Kidney (tissue), 14 donors: ENCODE data around the gene RHAG. TPM values are rescaled to one million over a fixed set of nuclear protein-coding genes. Genes with fewer than 3 reads are reported as not detected.
"Not testable (repeated sequence)": the region's sequence is repeated elsewhere in the genome, so short reads cannot be mapped to it uniquely, and the experiment has no call there.

Experiments
- DNase-seq, 5 donors: peaks; one replicate each; pipeline ENCODE4 v3.0.0-alpha.2; 2013 to 2020
- FAIRE-seq: peaks from 2 replicates; lab custom pipeline; 2012; peaks lifted over from hg19 to GRCh38; lab: Jason Lieb, UNC
- H3K27ac ChIP-seq, 2 donors: one replicate each; pipeline ENCODE4 v1.7.0; 2013; ENCODE audit warnings: low read depth in 2 of 2, low read length in 2 of 2, inconsistent platforms in 1 of 2
- H3K27me3 ChIP-seq: one replicate; pipeline ENCODE4 v1.7.1; 2013; ENCODE audit warnings: low read length, inconsistent platforms; ENCODE audit not compliant: control insufficient read depth, insufficient read depth
- H3K36me3 ChIP-seq, 3 donors: one replicate each; pipeline versions ENCODE4 v1.7.0 to v1.7.1; 2013; ENCODE audit warnings: low read length in 3 of 3, control low read depth in 1 of 3, inconsistent platforms in 1 of 3; ENCODE audit not compliant: insufficient read depth in 3 of 3, control insufficient read depth in 2 of 3
- H3K4me1 ChIP-seq, 3 donors: one replicate each; pipeline versions ENCODE4 v1.7.0 to v1.7.1; 2013; ENCODE audit warnings: low read length in 3 of 3, inconsistent platforms in 1 of 3, low read depth in 1 of 3; ENCODE audit not compliant: control insufficient read depth in 2 of 3, insufficient read depth in 2 of 3
- H3K4me3 ChIP-seq, 3 donors: one replicate each; pipeline versions ENCODE4 v1.7.0 to v1.8.1; 2013; ENCODE audit warnings: low read length in 3 of 3, control low read depth in 1 of 3, inconsistent platforms in 1 of 3
- H3K9ac ChIP-seq, 3 donors: one replicate each; pipeline versions ENCODE4 v1.7.0 to v1.7.1; 2013; ENCODE audit warnings: low read length in 3 of 3, control low read depth in 1 of 3, inconsistent platforms in 1 of 3
- H3K9me3 ChIP-seq, 3 donors: one replicate each; pipeline versions ENCODE4 v1.7.0 to v1.7.1; 2013; ENCODE audit warnings: low read length in 3 of 3, control low read depth in 1 of 3, inconsistent platforms in 1 of 3; ENCODE audit not compliant: control insufficient read depth in 2 of 3, insufficient read depth in 1 of 3
- CTCF ChIP-seq: IDR thresholded peaks from 3 replicates; pipeline ENCODE4 v1.5.1; 2012; ENCODE audit warnings: mild to moderate bottlenecking, moderate library complexity, borderline replicate concordance; ENCODE audit not compliant: insufficient read depth; ENCODE audit errors: extremely low read depth
- intact Hi-C: fragments of 100-400 bp; cut with DNase I; formaldehyde crosslinking; loops from one replicate; pipeline ENCODE4 v1.11.1; 2022
- polyA plus RNA-seq: library from polyadenylated mRNA; stranded (reverse); fragments of 350-450 nt; fragmentation: Illumina TruSeq; extraction: RNeasy Lipid Tissue Mini Kit (QIAGEN cat#74804); gene quantifications from one replicate; pipeline ENCODE4 v1.2.3, GENCODE V29; 2014; ENCODE audit warnings: low read depth, low replicate concordance; ENCODE audit not compliant: insufficient read depth
- total RNA-seq: library from RNA; stranded (reverse); fragmentation: NEBNext Ultra II Directional; extraction: Animal tissue kit (Norgen Biotek cat#: 25700); gene quantifications from one replicate; pipeline ENCODE4 v1.2.1, GENCODE V29; 2021
- donor health status: control.
- donor health status: control.
- donor health status: control.
- donor health status: control.
- donor health status: control.
- donor health status: DM: yes; HTN: yes; CAD: no.
- donor health status: Normal renal cell carcinoma (clear cell type).

Gene RHAG
- total and polyA plus RNA-seq, 2 donors from 2014 or later, result not detected

- Histone ChIP-seq H3K4me1 (no peaks in the 10 kb centered on the region), H3K4me3 (no peak overlapping the region), H3K36me3 (no peaks in the 10 kb centered on the region), H3K27me3 (no peaks in the 10 kb centered on the region), H3K9me3 (no peaks in the 10 kb centered on the region), H3K9ac (no peak overlapping the region), H3K27ac (no peak overlapping the region)
- FAIRE-seq (no peak), DNase-seq (peak in 2 of 5 donors; percentile 8 to 15)
- no peak for TF ChIP-seq CTCF
- intact Hi-C loops, result no loop called here
Measured at GRCh38 chr6:49668083-49668511, 31.5 kb upstream of the RHAG start.

GRCh38 chr6:49666930-49667757 is 30.5 kb upstream of the RHAG start:
- intact Hi-C loops, result no loop called here
- DNase-seq (no peak), FAIRE-seq (no peak)
- no peaks in the 10 kb centered on the region for H3K36me3 ChIP-seq
- H3K9me3 ChIP-seq, result no peaks in the 10 kb centered on the region
- H3K27ac ChIP-seq, result no peak overlapping the region
- TF ChIP-seq CTCF, result no peak
- no peaks in the 10 kb centered on the region for H3K4me1 ChIP-seq
- no peak overlapping the region for H3K9ac ChIP-seq
- H3K4me3 ChIP-seq, result no peak overlapping the region
- no peaks in the 10 kb centered on the region for H3K27me3 ChIP-seq

GRCh38 chr6:49666480-49666879 is 29.8 kb upstream of the RHAG start:
- Histone ChIP-seq H3K4me1 (no peaks in the 10 kb centered on the region), H3K9me3 (no peaks in the 10 kb centered on the region), H3K36me3 (no peaks in the 10 kb centered on the region), H3K27me3 (no peaks in the 10 kb centered on the region), H3K27ac (no peak overlapping the region), H3K4me3 (no peak overlapping the region), H3K9ac (no peak overlapping the region)
- intact Hi-C loops, result no loop called here
- TF ChIP-seq CTCF, result no peak
- no peak for FAIRE-seq
- DNase-seq, result no peak

- H3K9me3 ChIP-seq, result no peaks in the 10 kb centered on the region
- DNase-seq, result no peak
- intact Hi-C loops, result no loop called here
- no peak overlapping the region for H3K4me3 ChIP-seq
- no peaks in the 10 kb centered on the region for H3K4me1 ChIP-seq
- no peak overlapping the region for H3K27ac ChIP-seq
- no peaks in the 10 kb centered on the region for H3K27me3 ChIP-seq
- no peak for TF ChIP-seq CTCF
- H3K9ac ChIP-seq, result no peak overlapping the region
- no peaks in the 10 kb centered on the region for H3K36me3 ChIP-seq
- FAIRE-seq, result no peak
Measured at GRCh38 chr6:49664817-49665216, 28.2 kb upstream of the RHAG start.

GRCh38 chr6:49664054-49664453 is 27.4 kb upstream of the RHAG start:
- DNase-seq, H3K4me1 ChIP-seq, H3K27me3 ChIP-seq, FAIRE-seq, H3K9me3 ChIP-seq, H3K36me3 ChIP-seq, H3K9ac ChIP-seq, H3K4me3 ChIP-seq, H3K27ac ChIP-seq, intact Hi-C loops: not testable (repeated sequence)
